Mucosa of rectum (tissue), 2 donors: ENCODE measurements around the gene PRKCA.
"Not testable (repeated sequence)": the region's sequence is repeated elsewhere in the genome, so short reads cannot be mapped to it uniquely, and the experiment has no call there.

ENCODE experiments used
- H3K27ac ChIP-seq, 2 donors: one replicate each; pipeline ENCODE4 v1.7.0; 2013; ENCODE audit warnings: inconsistent platforms in 2 of 2, low read depth in 2 of 2, low read length in 2 of 2
- H3K27me3 ChIP-seq, 2 donors: one replicate each; pipeline ENCODE4 v1.7.0; 2013; ENCODE audit warnings: low read length in 2 of 2; ENCODE audit not compliant: control insufficient read depth in 2 of 2, insufficient read depth in 2 of 2
- H3K36me3 ChIP-seq, 2 donors: one replicate each; pipeline ENCODE4 v1.7.0; 2013; ENCODE audit warnings: low read length in 2 of 2; ENCODE audit not compliant: control insufficient read depth in 2 of 2, insufficient read depth in 2 of 2
- H3K4me1 ChIP-seq, 2 donors: one replicate each; pipeline ENCODE4 v1.7.0; 2013; ENCODE audit warnings: low read length in 2 of 2, mild to moderate bottlenecking in 1 of 2; ENCODE audit not compliant: control insufficient read depth in 2 of 2, insufficient read depth in 2 of 2
- H3K4me3 ChIP-seq, 2 donors: one replicate each; pipeline ENCODE4 v1.7.0; 2013; ENCODE audit warnings: low read length in 2 of 2
- H3K9ac ChIP-seq, 2 donors: one replicate each; pipeline ENCODE4 v1.7.0; 2013; ENCODE audit warnings: low read length in 2 of 2, low read depth in 1 of 2, mild to moderate bottlenecking in 1 of 2
- H3K9me3 ChIP-seq, 2 donors: one replicate each; pipeline ENCODE4 v1.7.0; 2013; ENCODE audit warnings: low read length in 2 of 2; ENCODE audit not compliant: control insufficient read depth in 2 of 2
- donor health status: healthy.
- donor health status: Normal muscosa, but diverticular disease.

PRKCA gene

GRCh38 chr17:66349521-66350254, 47.3 kb downstream of the PRKCA start:
- no peak overlapping the region for H3K9ac ChIP-seq
- no peaks in the 10 kb centered on the region for H3K36me3 ChIP-seq
- H3K9me3 ChIP-seq: no peaks in the 10 kb centered on the region
- H3K4me3 ChIP-seq: no peak overlapping the region
- H3K4me1 ChIP-seq: peaks cover 28 to 47% of the 10 kb centered on the region in 2 donors
- no peak overlapping the region for H3K27ac ChIP-seq
- no peaks in the 10 kb centered on the region for H3K27me3 ChIP-seq

- Histone ChIP-seq H3K4me3 (peak overlapping the region in 1 of 2 donors; percentile 53), H3K4me1 (peaks cover 28 to 47% of the 10 kb centered on the region in 2 donors), H3K27ac (peak overlapping the region; percentile 69 to 77), H3K9ac (peak overlapping the region in 1 of 2 donors; percentile 14)
- H3K27me3 ChIP-seq, H3K9me3 ChIP-seq, H3K36me3 ChIP-seq: not testable (repeated sequence)
These were observed 48.2 kb downstream of the PRKCA start for GRCh38 chr17:66350576-66350975.

GRCh38 chr17:66351033-66351432, 48.6 kb downstream of the PRKCA start:
- no peaks in the 10 kb centered on the region for H3K27me3 ChIP-seq
- peak overlapping the region in 1 of 2 donors; percentile 53 for H3K4me3 ChIP-seq
- H3K9me3 ChIP-seq: no peaks in the 10 kb centered on the region
- H3K4me1 ChIP-seq: peaks cover 28 to 47% of the 10 kb centered on the region in 2 donors
- peak overlapping the region in 1 of 2 donors; percentile 14 for H3K9ac ChIP-seq
- peak overlapping the region; percentile 69 to 77 for H3K27ac ChIP-seq
- no peaks in the 10 kb centered on the region for H3K36me3 ChIP-seq

GRCh38 chr17:66351701-66352100, 49.3 kb downstream of the PRKCA start:
- H3K27me3 ChIP-seq: no peaks in the 10 kb centered on the region
- H3K4me1 ChIP-seq: peaks cover 28 to 47% of the 10 kb centered on the region in 2 donors
- no peaks in the 10 kb centered on the region for H3K36me3 ChIP-seq
- no peaks in the 10 kb centered on the region for H3K9me3 ChIP-seq
- peak overlapping the region; percentile 69 to 77 for H3K27ac ChIP-seq
- peak overlapping the region in 1 of 2 donors; percentile 26 for H3K9ac ChIP-seq
- H3K4me3 ChIP-seq: no peak overlapping the region

- Histone ChIP-seq H3K9ac (no peak overlapping the region), H3K4me3 (no peak overlapping the region), H3K36me3 (no peaks in the 10 kb centered on the region), H3K4me1 (peaks cover 26 to 28% of the 10 kb centered on the region in 2 donors), H3K27me3 (no peaks in the 10 kb centered on the region), H3K9me3 (no peaks in the 10 kb centered on the region), H3K27ac (no peak overlapping the region)
These were observed 51.6 kb downstream of the PRKCA start for GRCh38 chr17:66353937-66354401.

- no peak overlapping the region for H3K4me3 ChIP-seq
- no peak overlapping the region for H3K27ac ChIP-seq
- no peak overlapping the region for H3K9ac ChIP-seq
- H3K9me3 ChIP-seq: no peaks in the 10 kb centered on the region
- H3K4me1 ChIP-seq: peaks cover 22 to 24% of the 10 kb centered on the region in 2 donors
- no peaks in the 10 kb centered on the region for H3K27me3 ChIP-seq
- no peaks in the 10 kb centered on the region for H3K36me3 ChIP-seq
These were observed 52.1 kb downstream of the PRKCA start for GRCh38 chr17:66354472-66354871.

- Histone ChIP-seq H3K9me3 (no peaks in the 10 kb centered on the region), H3K4me3 (no peak overlapping the region), H3K27ac (no peak overlapping the region), H3K36me3 (no peaks in the 10 kb centered on the region), H3K27me3 (no peaks in the 10 kb centered on the region), H3K4me1 (peaks cover 21 to 22% of the 10 kb centered on the region in 2 donors), H3K9ac (no peak overlapping the region)
These were observed 52.6 kb downstream of the PRKCA start for GRCh38 chr17:66354981-66355380.

- Histone ChIP-seq H3K9ac (no peak overlapping the region), H3K4me1 (peaks cover 16 to 17% of the 10 kb centered on the region in 2 donors), H3K4me3 (no peak overlapping the region), H3K27me3 (no peaks in the 10 kb centered on the region), H3K27ac (no peak overlapping the region), H3K9me3 (no peaks in the 10 kb centered on the region), H3K36me3 (no peaks in the 10 kb centered on the region)
These were observed 53.1 kb downstream of the PRKCA start for GRCh38 chr17:66355510-66355909.

GRCh38 chr17:66357037-66357436, 54.6 kb downstream of the PRKCA start:
- Histone ChIP-seq H3K9me3 (no peaks in the 10 kb centered on the region), H3K27ac (no peak overlapping the region), H3K4me1 (peaks cover 2 to 4% of the 10 kb centered on the region in 2 donors), H3K4me3 (no peak overlapping the region), H3K36me3 (no peaks in the 10 kb centered on the region), H3K27me3 (no peaks in the 10 kb centered on the region), H3K9ac (no peak overlapping the region)

- H3K4me1 ChIP-seq: no peaks in the 10 kb centered on the region
- H3K27ac ChIP-seq: no peak overlapping the region
- H3K9me3 ChIP-seq: no peaks in the 10 kb centered on the region
- no peak overlapping the region for H3K9ac ChIP-seq
- no peaks in the 10 kb centered on the region for H3K36me3 ChIP-seq
- H3K27me3 ChIP-seq: no peaks in the 10 kb centered on the region
- H3K4me3 ChIP-seq: no peak overlapping the region
These were observed 56.9 kb downstream of the PRKCA start for GRCh38 chr17:66359351-66359750.
